ENCODE measurements around the gene CEP112. TPM values are rescaled to one million over a fixed set of nuclear protein-coding genes. Genes with fewer than 3 reads are reported as not detected.

Gene CEP112
- total and polyA plus RNA-seq, 10 of the 15 experiments (the other 5 are each of a cell fraction or from before 2014, with no cell fraction given) = 0.11 to 3.8 (median 0.32) TPM; not detected in 1

DNA sequence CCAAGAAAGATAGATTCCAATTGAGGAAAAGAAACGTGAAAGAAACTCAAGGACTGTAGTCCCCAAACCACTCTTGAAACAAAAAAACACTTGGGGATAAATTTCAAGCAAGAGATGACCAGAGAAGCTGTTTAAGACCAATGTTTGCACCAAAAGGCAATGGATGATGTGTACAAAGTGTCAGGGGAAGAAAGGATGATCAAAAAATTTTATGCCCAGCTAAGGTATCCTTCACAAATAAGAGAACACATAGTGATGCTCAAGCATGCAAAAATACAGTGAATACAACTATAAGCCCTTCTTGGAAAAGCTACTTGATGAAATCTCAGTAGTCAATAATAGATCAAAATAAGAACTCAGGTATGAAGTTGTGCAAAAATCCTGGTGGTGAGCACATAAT is 281.1 kb downstream of the CEP112 start (continued):
- TF ChIP-seq ASH2L (IDR thresholded peaks at IDR 0.05; ENCODE audit: borderline replicate concordance, low read depth) = no peak
- no peak for TF ChIP-seq BCL11A (IDR thresholded peaks at IDR 0.05; ENCODE audit: low read depth, low read length)
- no peak for TF ChIP-seq CBX5 (IDR thresholded peaks at IDR 0.05; ENCODE audit: low read depth)
- no peak for TF ChIP-seq RBBP5 (conservative IDR thresholded peaks at IDR 0.05)
- TF ChIP-seq HCFC1 (IDR thresholded peaks at IDR 0.05; ENCODE audit: low read length) = no peak
- TF ChIP-seq ZNF207 (IDR thresholded peaks at IDR 0.05; ENCODE audit: borderline replicate concordance) = no peak
- no peak for TF ChIP-seq ZNF622 (IDR thresholded peaks at IDR 0.05)
- TF ChIP-seq, protein P1, sequence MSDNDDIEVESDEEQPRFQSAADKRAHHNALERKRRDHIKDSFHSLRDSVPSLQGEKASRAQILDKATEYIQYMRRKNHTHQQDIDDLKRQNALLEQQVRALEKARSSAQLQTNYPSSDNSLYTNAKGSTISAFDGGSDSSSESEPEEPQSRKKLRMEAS (IDR thresholded peaks at IDR 0.05; ENCODE audit: low read depth, low read length) = no peak

DNA sequence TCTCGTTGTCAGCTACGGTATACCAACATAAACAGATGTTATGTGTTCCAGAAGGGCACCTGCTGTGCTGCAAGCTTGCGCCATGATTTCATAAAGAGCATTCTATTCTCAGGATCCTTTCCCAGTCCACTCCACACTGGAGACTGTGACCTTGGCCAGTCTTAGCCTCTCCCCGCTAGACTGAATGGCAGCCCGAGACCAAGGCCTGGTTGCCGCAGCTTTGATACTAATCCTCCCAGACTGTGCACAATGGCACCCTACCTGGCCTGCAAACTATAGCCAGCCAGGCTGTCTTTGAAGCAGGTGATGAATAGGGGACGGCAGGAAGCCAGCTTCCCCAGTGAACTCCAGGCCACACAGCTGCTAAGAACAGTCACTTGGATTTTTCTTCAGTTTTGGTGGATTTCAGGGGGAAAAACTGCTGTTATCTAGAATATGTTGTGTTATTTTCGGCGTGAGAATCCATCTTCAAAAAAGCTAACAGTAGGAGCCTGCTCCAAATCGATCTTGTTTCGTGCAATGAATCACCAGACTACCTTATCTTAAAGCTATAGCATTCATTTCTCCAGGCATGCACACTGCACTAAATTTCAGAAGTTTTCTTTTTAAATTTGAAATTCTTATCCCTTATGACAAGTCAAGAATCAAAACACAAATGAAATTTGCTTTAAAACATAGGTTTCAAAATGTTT is 289.0 kb downstream of the CEP112 start:
- H3K4me3 ChIP-seq = no peak overlapping the region
- H2AFZ ChIP-seq (ENCODE audit: control insufficient read depth, low read depth, low read length) = no peak overlapping the region
- 46% methylated on average over 11 of the region's 11 CpGs for WGBS (ENCODE audit: insufficient coverage, insufficient replicate concordance, low lambda C conversion rate, missing lambda C conversion rate)
- intact Hi-C loops (cut with micrococcal nuclease; ENCODE audit: unreplicated experiment) (no loop called here), in situ Hi-C loops (cut with MboI) (no loop called here)
- H4K20me1 ChIP-seq (ENCODE audit: control insufficient read depth, insufficient read depth) = no peaks in the 10 kb centered on the region
- no peaks in the 10 kb centered on the region for H3K4me1 ChIP-seq (ENCODE audit: control insufficient read depth, insufficient read depth, low read length)
- ChIA-PET POLR2A (no interaction called here), RAD21 (ENCODE audit: unreplicated experiment) (no interaction called here), CTCF (interaction anchor here (2.2 kb wide), 1 partner anchor 11 kb away, joined by 6 read pairs; no protein-coding TSS in a partner anchor), SMC1A (ENCODE audit: uncharacterized antibody, unreplicated experiment) (interaction anchor here (1.3 to 1.7 kb wide), 2 partner anchors 10 to 11 kb away, joined by 3 to 4 read pairs; no protein-coding TSS in a partner anchor)
- ATAC-seq (no peak), DNase-seq (ENCODE audit: low read depth, low spot score) (no peak), FAIRE-seq (no peak)
- no peaks in the 10 kb centered on the region for H3K79me2 ChIP-seq (ENCODE audit: control insufficient read depth, insufficient read depth, low read length)
- H3K9me3 ChIP-seq (replicated peaks; ENCODE audit: control insufficient read depth, insufficient read depth, low read length) = no peaks in the 10 kb centered on the region
- H3K27me3 ChIP-seq (replicated peaks in 1 of 2; ENCODE audit: control insufficient read depth in 2 of 2, insufficient read depth in 2 of 2, low read length in 1 of 2) = no peaks in the 10 kb centered on the region
- no peak overlapping the region for H3K4me2 ChIP-seq (ENCODE audit: control insufficient read depth, insufficient read depth)
- BruUV-seq (replicated peaks) = no TSS peak
- no peak overlapping the region for H3K9ac ChIP-seq (ENCODE audit: control insufficient read depth, insufficient read depth, low read length)
- no peak overlapping the region for H3K27ac ChIP-seq (ENCODE audit: control insufficient read depth, insufficient read depth)
- no peaks in the 10 kb centered on the region for H3K36me3 ChIP-seq (ENCODE audit: control insufficient read depth in 2 of 2, insufficient read depth in 2 of 2, low read length in 1 of 2)
- no peak for TF ChIP-seq MYC (IDR thresholded peaks at IDR 0.05; ENCODE audit: insufficient read depth, insufficient read length, insufficient replicate concordance, low read length, severe bottlenecking)
- no peak for TF ChIP-seq RBBP5 (conservative IDR thresholded peaks at IDR 0.05)
- TF ChIP-seq, protein P2, sequence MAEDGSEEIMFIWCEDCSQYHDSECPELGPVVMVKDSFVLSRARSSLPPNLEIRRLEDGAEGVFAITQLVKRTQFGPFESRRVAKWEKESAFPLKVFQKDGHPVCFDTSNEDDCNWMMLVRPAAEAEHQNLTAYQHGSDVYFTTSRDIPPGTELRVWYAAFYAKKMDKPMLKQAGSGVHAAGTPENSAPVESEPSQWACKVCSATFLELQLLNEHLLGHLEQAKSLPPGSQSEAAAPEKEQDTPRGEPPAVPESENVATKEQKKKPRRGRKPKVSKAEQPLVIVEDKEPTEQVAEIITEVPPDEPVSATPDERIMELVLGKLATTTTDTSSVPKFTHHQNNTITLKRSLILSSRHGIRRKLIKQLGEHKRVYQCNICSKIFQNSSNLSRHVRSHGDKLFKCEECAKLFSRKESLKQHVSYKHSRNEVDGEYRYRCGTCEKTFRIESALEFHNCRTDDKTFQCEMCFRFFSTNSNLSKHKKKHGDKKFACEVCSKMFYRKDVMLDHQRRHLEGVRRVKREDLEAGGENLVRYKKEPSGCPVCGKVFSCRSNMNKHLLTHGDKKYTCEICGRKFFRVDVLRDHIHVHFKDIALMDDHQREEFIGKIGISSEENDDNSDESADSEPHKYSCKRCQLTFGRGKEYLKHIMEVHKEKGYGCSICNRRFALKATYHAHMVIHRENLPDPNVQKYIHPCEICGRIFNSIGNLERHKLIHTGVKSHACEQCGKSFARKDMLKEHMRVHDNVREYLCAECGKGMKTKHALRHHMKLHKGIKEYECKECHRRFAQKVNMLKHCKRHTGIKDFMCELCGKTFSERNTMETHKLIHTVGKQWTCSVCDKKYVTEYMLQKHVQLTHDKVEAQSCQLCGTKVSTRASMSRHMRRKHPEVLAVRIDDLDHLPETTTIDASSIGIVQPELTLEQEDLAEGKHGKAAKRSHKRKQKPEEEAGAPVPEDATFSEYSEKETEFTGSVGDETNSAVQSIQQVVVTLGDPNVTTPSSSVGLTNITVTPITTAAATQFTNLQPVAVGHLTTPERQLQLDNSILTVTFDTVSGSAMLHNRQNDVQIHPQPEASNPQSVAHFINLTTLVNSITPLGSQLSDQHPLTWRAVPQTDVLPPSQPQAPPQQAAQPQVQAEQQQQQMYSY (CRISPR knock-in tag; IDR thresholded peaks at IDR 0.05) = no peak
- TF ChIP-seq SMARCA5 (IDR thresholded peaks at IDR 0.05) = no peak
- TF ChIP-seq, protein P3, sequence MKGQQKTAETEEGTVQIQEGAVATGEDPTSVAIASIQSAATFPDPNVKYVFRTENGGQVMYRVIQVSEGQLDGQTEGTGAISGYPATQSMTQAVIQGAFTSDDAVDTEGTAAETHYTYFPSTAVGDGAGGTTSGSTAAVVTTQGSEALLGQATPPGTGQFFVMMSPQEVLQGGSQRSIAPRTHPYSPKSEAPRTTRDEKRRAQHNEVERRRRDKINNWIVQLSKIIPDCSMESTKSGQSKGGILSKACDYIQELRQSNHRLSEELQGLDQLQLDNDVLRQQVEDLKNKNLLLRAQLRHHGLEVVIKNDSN (IDR thresholded peaks at IDR 0.05; ENCODE audit: borderline replicate concordance, extremely low read length, insufficient read depth, low read depth, low read length) = no peak
- TF ChIP-seq CREB1 (IDR thresholded peaks at IDR 0.05; ENCODE audit: low read depth) = no peak
- TF ChIP-seq RFX5 (IDR thresholded peaks at IDR 0.05; ENCODE audit: low read depth, low read length) = no peak
- TF ChIP-seq, protein P4, sequence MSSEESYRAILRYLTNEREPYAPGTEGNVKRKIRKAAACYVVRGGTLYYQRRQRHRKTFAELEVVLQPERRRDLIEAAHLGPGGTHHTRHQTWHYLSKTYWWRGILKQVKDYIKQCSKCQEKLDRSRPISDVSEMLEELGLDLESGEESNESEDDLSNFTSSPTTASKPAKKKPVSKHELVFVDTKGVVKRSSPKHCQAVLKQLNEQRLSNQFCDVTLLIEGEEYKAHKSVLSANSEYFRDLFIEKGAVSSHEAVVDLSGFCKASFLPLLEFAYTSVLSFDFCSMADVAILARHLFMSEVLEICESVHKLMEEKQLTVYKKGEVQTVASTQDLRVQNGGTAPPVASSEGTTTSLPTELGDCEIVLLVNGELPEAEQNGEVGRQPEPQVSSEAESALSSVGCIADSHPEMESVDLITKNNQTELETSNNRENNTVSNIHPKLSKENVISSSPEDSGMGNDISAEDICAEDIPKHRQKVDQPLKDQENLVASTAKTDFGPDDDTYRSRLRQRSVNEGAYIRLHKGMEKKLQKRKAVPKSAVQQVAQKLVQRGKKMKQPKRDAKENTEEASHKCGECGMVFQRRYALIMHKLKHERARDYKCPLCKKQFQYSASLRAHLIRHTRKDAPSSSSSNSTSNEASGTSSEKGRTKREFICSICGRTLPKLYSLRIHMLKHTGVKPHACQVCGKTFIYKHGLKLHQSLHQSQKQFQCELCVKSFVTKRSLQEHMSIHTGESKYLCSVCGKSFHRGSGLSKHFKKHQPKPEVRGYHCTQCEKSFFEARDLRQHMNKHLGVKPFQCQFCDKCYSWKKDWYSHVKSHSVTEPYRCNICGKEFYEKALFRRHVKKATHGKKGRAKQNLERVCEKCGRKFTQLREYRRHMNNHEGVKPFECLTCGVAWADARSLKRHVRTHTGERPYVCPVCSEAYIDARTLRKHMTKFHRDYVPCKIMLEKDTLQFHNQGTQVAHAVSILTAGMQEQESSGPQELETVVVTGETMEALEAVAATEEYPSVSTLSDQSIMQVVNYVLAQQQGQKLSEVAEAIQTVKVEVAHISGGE (CRISPR knock-in tag; IDR thresholded peaks at IDR 0.05) = no peak

Measured in GM12878 (cell line).